ENCODE data around the gene LY86. TPM values are rescaled to one million over a fixed set of nuclear protein-coding genes. Genes with fewer than 3 reads are reported as not detected.
A peak's percentile ranks its signal among the peaks of the same experiment; 100 is the strongest.

Gene LY86
- total RNA-seq, 1 donor, result not detected

DNA sequence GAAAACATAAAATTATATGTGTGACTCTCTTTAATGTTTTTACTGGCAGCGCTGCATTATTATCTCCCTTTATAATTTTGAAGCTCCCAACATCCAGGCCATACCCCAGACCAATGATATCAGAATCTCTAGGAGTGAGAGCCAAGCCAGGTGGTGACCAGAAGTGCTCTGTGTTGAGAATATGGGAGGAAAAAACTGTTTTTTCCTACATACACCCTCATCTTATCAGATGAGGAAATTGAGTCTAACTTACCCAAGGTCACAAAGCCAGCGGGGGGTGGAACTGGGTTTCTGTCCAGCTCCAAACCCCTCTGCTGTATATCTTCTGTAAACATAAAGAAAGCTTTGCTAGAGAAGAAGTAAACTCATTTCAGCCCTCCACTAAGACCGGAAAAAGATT lies 42.5 kb downstream of the LY86 start:
- H3K4me3 ChIP-seq (ENCODE audit: low read depth, low read length), result no peak overlapping the region
- DNase-seq (ENCODE audit: low read depth), result no peak
- TF ChIP-seq, protein P1, sequence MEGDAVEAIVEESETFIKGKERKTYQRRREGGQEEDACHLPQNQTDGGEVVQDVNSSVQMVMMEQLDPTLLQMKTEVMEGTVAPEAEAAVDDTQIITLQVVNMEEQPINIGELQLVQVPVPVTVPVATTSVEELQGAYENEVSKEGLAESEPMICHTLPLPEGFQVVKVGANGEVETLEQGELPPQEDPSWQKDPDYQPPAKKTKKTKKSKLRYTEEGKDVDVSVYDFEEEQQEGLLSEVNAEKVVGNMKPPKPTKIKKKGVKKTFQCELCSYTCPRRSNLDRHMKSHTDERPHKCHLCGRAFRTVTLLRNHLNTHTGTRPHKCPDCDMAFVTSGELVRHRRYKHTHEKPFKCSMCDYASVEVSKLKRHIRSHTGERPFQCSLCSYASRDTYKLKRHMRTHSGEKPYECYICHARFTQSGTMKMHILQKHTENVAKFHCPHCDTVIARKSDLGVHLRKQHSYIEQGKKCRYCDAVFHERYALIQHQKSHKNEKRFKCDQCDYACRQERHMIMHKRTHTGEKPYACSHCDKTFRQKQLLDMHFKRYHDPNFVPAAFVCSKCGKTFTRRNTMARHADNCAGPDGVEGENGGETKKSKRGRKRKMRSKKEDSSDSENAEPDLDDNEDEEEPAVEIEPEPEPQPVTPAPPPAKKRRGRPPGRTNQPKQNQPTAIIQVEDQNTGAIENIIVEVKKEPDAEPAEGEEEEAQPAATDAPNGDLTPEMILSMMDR (IDR thresholded peaks at IDR 0.05; ENCODE audit: insufficient read depth, low read length), result no peak

DNA sequence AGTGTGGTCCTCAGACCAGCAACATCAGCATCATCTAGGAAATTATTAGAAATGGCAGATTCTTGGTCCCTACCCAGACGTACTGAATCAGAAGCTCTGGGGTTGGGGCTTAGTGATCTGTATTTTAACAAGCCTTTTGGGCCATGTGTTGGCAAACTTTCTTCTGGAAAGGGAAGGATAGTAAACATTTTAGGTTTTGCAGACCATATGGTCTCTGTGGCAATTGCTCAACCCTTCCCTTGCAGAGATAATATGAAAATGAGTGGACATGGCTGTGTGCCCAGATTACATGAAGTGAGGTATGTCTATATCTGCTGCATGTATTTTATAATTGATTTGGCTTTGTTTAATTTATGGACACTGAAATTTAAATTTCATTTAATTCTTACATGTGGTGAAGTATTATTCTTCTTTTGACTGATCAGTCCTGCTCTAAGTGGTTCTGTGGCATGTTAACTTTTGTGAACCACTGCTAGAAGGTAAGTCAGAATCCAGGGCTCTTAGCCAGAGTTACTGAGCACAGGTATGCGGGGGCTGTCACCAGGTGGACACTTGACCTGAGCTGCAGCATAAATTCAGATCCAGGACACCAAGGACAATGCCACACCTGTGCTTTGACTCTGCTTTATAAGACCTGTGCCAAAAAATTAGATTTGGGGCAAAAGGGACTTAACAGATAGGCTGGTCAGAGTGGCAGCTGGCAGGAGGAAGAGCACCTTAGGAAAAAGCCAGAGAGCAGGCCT lies 43.2 kb downstream of the LY86 start:
- peak; percentile 66 for DNase-seq (ENCODE audit: low read depth)
- TF ChIP-seq, protein P1 (IDR thresholded peaks at IDR 0.05; ENCODE audit: insufficient read depth, low read length), result no peak
- no peak overlapping the region for H3K4me3 ChIP-seq (ENCODE audit: low read depth, low read length)

DNA sequence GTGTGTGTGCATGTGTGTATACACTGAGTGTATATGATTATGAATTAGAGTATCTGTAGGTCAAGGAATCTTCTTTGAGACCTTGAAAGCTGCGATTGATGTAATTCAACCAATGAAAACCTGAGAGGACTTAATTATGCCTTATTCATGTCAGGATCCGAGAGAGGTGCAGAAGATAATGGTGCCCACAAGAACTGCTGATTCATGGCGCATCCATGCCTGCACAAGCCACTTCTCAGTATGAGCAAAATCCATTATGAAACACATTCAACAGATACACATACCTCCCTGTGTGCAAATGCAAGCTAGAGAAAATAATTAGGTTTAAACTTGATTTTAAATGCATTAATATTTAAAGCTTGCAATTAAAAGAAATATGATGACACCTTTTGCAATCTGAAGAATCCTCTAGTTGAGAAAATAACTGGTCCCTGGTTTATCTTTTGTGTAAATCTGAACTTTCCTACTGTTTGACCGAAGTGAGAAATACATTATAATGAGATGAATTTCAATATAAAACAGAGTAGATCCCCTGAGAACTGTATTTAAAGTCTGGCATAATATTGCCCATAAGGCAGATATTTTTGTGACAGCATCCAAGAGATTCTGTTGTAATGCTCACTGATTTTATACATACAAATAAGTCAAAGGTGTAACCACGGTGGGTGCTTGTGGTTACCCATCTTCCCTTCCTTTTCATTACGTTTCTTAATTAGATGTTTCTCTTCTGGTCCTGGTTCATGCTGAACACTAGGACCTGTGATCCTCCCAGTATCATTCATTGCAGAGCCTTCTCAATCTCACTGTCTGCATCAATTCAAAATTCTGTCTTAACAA lies 45.6 kb downstream of the LY86 start:
- DNase-seq (ENCODE audit: low read depth), result no peak
- H3K4me3 ChIP-seq (ENCODE audit: low read depth, low read length), result no peak overlapping the region
- TF ChIP-seq, protein P1 (IDR thresholded peaks at IDR 0.05; ENCODE audit: insufficient read depth, low read length), result no peak

DNA sequence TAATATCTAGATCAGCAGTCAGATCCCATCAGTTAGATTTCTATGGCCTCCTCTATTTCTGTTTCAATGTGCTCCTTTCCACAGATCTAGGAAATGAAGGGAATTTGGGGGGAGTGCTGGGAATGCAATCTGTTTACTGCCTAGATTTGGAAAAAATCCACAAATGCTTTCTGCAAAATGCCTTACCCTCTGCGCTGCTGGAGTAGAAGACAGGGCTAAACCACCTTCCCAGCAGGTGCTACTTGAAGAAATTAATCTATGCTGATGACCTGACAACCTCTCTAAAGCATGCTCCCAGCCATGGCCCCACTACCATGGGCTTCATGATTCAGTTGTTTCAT lies 46.2 kb downstream of the LY86 start:
- DNase-seq (ENCODE audit: low read depth), result no peak
- H3K4me3 ChIP-seq (ENCODE audit: low read depth, low read length), result no peak overlapping the region
- TF ChIP-seq, protein P1 (IDR thresholded peaks at IDR 0.05; ENCODE audit: insufficient read depth, low read length), result no peak

DNA sequence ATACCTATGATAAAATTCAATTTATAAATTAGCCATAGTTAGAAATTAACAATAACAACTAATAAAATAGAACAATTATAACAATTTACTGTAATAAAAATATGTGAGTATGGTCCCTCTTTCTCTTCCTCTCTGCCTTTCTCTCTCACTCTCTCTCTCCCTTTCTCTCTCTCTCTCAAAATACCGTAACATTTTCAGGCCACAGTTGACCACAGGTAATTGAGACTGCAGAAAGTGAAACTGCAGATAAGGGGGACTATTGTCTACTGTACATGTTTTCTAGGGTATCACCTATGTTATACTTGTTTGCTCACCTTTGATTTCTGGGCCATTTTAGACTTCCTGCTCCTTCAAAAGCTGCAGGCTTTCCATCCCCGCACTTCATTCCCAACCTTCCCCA lies 46.8 kb downstream of the LY86 start:
- no peak overlapping the region for H3K4me3 ChIP-seq (ENCODE audit: low read depth, low read length)
- TF ChIP-seq, protein P1 (IDR thresholded peaks at IDR 0.05; ENCODE audit: insufficient read depth, low read length), result no peak
- no peak for DNase-seq (ENCODE audit: low read depth)

DNA sequence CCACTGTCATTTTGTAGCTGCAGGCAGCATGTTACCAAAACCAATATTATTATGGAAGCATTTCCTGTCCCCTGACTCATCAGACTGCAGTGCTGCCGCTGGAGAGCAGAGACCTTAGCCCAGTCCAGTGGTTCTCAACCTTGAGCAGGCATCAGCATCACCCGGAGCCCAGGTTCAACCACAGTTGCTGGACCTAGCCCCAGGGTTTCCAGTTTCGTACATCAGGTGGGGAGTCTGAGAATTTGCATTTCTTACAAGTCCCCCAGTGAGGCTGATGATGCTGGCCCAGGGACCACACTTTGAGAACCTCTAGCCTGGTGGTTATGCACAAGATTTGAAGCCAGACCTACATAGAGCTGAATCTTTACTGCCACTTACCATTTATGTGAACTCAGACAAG lies 47.3 kb downstream of the LY86 start:
- H3K4me3 ChIP-seq (ENCODE audit: low read depth, low read length), result no peak overlapping the region
- DNase-seq (ENCODE audit: low read depth), result no peak
- TF ChIP-seq, protein P1 (IDR thresholded peaks at IDR 0.05; ENCODE audit: insufficient read depth, low read length), result no peak
